GM19372 (cell line): Measurements from ENCODE around the gene NUSAP1.
A peak's percentile ranks its signal among the peaks of the same experiment; 100 is the strongest.
"Not testable (repeated sequence)": the region's sequence is repeated elsewhere in the genome, so short reads cannot be mapped to it uniquely, and the experiment has no call there.

Experiments
- ATAC-seq: cut with Tn5 transposase; IDR thresholded peaks from one replicate; pipeline ENCODE4 v1.9.1; 2021; ENCODE audit warnings: mild to moderate bottlenecking, low read depth, moderate library complexity; ENCODE audit not compliant: unreplicated experiment

Gene NUSAP1

DNA sequence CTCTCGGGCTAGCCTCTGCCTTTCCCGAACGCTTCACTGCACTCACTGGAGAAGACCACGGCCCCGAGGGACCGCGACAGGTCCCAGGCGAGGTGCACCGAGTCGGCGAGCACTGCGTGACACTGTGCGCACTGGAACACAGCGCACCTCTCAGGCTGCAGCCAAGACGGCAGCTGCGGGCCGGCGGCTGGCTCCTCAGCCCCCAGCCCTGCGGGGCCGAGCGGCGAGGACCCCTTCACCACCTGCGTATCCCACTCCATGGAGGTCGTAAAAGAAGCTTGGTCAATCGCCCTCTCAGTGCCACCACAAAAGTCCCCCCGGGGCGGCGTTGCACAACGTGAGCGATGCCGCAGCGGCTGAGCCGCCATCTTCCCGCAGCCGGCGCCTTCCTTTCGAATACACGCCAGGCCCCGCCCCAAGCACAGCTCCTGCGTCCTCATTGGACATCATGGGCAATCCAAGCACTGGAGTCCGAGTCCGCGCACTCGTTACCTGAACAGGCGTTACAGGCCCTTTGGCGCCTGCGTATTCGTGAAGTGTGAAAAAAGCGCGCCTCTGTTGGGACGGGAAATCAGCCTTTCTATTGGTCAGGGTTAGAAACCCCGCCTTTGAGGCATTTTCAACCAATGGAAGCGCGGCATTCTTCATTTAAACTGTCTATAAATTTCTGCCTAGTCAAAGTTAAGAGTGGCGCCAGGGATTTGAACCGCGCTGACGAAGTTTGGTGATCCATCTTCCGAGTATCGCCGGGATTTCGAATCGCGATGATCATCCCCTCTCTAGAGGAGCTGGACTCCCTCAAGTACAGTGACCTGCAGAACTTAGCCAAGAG is at the start of gene NUSAP1, which contains the start of gene OIP5:
NUSAP1 (plus strand) TSS at position 688 of the 832 bp plus-strand sequence; CDS start at position 765, 77 bp downstream.
OIP5 (minus strand) TSS at position 398 of the 832 bp plus-strand sequence; CDS start at position 368, 30 bp downstream.
- ATAC-seq: peak; percentile 92

DNA sequence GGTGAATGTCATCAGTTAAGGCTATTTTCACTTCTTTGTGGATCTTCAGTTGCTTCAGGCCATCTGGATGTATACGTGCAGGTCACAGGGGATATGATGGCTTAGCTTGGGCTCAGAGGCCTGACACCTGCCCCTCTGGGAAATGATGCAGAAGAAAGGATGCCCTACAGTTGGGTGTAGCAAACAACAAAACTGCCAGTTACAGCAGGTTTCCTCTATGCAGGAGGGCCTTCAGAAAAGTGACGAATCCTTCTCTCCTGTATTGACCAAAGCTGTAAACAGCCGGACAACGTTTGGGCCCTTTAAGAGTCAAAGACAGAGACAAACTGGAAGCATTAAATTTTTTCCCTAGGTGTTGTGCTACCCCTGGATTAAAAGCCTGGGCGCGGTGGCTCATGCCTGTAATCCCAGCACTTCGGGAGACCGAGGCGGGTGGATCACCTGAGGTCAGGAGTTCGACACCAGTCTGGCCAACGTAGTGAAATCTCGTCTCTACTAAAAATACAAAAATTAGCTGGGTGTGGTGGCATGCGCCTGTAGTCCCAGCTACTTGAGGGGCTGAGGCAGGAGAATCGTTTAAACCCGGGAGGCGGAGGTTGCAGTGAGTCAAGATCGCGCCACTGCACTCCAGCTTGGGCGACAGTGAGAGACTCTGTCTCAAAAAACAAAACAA is 49.6 kb upstream of the NUSAP1 start:
- ATAC-seq: not testable (repeated sequence)

DNA sequence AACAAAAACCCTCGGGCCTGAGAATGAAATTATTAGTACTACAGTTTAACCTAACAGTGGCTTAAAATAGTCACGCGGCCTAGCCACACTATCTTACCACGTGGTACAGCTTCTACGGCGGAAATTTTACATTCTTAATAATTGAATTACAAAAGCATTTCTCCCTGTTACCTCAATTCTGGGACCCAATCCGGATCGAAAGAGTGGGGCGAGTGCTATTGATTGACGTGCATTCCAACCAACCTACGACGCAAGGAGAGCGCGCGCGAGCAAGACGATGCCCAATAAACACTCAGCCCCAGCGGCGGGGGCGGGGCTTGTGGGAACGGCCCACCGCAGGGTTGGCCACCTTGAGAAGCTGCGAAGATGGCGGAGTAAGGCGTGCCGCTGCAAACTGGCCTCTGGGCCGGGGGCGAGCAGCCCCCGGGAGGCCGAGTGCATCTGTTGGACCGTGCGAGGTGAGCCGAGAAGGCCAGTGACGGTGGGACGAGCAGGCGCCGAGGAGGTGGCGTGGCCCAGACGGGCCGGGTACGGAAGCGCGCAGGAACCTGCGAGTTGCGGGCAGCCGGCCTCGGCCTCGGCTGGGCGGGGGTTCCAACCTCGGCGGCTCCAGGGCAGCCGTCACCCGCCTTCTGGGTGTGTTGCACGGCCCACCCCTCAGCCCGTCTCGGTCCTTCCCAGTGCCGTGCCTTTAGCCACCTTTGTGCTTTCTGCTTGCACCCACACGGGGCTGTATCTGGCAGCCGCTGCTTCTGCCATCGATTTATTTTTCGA is 48.8 kb upstream of the NUSAP1 start:
- peak; percentile 96 for ATAC-seq

DNA sequence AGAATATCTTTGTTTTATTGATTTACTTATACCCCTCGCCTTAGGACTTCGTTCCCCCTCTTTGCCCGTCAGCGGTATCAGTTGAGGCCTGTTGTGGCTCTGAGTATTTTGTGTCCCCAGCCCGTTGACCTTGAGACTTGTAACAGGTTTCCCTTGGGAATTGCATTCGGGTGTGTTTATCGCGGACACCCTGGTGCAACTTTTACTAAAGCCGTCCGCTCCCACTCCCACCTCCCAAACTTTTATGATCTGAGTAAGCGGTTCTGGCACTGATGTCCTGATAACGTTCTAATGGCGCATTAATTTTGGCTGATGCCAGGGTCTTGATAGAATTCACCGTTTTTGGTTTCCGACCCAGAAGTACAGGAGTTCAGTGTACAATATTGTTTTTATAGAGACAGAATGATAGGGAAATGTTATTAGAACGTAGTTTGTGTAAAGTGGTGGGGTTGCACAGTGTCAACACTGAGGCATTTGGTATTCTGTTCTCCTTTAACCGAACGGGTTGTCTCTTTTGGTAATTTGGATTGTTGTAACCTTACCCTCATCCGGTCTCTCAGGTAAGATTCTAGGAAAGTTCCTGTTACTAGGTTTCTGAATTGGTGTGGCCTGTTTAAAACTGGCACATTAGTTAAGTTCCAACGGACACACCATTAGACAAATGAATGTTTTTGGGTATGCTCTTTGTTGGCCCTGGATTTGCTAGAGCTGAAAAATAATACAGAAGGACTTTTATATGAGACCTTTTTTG is 48.1 kb upstream of the NUSAP1 start:
- ATAC-seq: no peak

DNA sequence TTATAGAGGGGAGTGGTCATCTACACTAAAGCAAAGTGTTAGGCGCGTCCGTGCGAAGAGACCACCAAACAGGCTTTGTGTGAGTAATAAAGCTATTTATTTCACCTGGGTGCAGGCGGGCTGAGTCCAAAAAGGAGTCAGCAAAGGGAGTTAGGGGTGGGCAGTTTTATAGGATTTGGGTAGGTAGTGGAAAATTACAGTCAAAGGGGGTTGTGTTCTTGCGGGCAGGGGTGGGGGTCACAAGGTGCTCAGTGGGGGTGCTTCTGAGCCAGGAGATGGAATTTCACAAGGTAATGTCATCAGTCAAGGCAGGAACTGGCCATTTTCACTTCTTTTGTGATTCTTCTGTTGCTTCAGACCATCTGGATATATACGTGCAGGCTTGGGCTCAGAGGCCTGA is 47.4 kb upstream of the NUSAP1 start:
- ATAC-seq: no peak

GRCh38 chr15:41286665-41287333 is 45.9 kb upstream of the NUSAP1 start:
- ATAC-seq: no peak

GRCh38 chr15:41288464-41288863 is 44.2 kb upstream of the NUSAP1 start:
- ATAC-seq: no peak

GRCh38 chr15:41289953-41290352 is 42.7 kb upstream of the NUSAP1 start:
- no peak for ATAC-seq

DNA sequence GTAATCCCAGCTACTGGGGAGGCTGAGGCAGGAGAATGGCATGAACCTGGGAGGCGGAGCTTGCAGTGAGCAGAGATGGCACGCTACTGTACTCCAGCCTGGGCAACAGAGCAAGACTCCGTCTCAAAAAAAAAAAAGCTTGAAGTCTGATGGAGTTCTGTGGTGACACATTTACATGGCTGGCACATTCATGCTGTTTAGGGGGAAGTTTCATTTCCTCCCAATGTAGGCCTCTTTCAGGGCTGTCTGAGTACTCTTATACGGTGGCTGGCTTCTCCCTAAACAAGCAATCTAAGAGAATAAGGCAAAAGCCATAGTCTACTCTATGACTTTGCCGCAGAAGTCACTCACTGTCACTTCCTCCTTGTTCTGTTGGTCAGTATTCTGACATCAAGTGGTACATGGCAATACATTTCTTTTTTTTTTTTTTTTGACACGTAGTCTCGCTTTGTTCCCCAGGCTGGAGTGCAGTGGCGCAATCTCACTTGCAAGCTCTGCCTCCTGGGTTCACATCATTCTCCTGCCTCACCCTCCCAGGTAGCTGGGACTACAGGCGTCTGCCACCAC is 41.5 kb upstream of the NUSAP1 start:
- ATAC-seq: no peak

- ATAC-seq: no peak
Measured at GRCh38 chr15:41292521-41292920, 40.2 kb upstream of the NUSAP1 start.

DNA sequence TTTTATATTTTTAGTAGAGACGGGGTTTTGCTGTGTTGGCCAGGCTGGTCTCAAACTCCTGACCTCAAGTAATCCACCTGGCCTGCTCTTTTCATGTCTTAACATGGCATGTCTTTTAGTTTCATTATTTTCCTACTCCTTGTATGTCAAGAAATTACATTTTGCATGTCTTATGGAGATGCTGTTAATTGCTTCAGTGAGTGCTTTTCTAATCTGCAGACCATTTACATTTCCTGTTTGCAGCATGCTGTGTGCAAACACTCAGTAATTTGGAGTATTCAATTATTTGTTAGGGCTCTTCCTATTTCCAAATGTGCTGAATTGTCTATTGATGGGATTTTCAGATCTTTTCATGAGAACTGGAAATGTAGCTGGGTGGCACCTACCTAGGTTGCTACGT is 31.5 kb upstream of the NUSAP1 start:
- not testable (repeated sequence) for ATAC-seq

GRCh38 chr15:41301587-41301986 is 31.1 kb upstream of the NUSAP1 start:
- ATAC-seq: no peak

DNA sequence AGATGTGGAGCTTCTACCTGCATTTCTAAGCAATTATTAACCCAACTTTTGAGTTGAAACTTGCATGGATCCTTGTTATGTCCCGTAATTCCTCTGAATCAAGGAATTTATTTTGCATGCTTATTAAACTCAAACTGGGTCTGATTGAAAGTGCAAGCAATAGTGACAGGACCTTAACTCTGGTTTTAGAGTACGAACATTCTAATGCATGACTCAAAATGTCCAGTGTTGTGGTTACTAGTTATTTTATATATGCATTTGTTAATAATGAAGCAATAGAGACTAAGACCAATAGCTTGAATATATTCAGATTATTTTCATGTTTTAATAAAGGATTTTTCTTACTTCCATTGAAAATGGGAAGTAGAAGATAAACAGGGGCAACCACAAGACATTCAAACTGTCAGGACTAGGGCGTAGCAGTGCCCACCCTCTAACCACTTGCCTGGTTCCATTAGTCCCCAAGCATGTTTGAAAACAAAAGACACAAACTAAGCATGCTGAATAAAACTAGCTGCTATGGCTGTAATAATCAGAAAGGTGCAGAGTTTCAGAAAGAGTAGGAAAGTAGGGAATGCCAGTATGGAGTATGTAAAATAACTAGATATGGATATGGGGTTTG is 28.4 kb upstream of the NUSAP1 start:
- no peak for ATAC-seq

- ATAC-seq: no peak
Measured at GRCh38 chr15:41307679-41308078, 25.0 kb upstream of the NUSAP1 start.

DNA sequence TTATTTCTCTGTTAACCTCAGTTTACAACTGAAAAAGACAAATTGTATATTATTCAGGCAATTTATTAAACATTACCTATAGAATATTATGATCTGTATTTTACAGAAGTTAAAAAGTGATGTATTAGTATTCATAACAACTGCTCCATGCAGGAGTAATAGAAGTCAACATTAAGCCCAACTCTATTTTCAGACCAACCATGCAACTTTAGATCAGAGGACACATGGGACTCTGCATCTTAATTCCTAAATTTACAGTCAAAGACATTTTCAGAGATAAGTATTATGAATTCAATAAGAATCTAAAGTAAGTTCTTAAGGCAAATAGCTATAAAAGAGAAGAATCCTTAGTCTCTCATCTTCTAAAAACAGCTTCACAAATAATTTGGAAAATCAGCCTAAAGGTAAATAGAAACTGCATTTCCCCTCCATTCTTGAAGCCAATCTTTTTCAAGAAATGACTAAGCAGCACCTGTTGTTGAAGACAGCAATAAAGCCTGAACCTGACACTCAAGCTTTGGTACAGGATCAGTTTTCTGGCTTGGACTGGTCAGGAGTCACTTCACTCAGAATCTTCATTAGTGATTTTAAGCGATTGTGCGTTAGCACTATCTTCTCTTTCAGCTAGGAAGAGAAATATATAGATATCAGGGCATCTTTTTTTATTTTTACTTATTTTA is 23.3 kb upstream of the NUSAP1 start:
- ATAC-seq: no peak

DNA sequence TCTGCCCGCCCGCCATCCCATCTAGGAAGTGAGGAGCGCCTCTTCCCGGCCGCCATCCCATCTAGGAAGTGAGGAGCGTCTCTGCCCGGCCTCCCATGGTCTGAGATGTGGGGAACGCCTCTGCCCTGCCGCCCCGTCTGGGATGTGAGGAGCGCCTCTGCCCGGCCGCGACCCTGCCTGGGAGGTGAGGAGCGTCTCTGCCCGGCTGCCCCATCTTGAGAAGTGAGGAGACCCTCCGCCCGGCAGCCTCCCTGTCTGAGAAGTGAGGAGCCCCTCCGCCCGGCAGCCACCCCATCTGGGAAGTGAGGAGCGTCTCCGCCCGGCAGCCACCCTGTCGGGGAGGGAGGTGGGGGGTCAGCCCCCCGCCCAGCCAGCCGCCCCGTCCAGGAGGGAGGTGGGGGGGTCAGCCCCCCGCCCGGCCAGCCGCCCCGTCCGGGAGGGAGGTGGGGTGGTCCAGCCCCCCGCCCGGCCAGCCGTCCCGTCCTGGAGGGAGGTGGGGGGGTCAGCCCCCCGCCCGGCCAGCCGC is 11.8 kb upstream of the NUSAP1 start:
- not testable (repeated sequence) for ATAC-seq

GRCh38 chr15:41323611-41324010 is 9.1 kb upstream of the NUSAP1 start:
- no peak for ATAC-seq

- no peak for ATAC-seq
Measured at GRCh38 chr15:41331281-41331680, 1.4 kb upstream of the NUSAP1 start.
